Measurements from ENCODE around the gene E4F1.

GRCh38 chr16:2280461-2280860 is 57.1 kb downstream of the E4F1 start:
- TF ChIP-seq CTCF (IDR thresholded peaks at IDR 0.05) = no peak
- no peak for TF ChIP-seq POLR2A (IDR thresholded peaks at IDR 0.05)
